GM23338 (cell line): ENCODE results near the gene COX7A2.

Experiments used
- ETS1 ChIP-seq: IDR thresholded peaks from 2 replicates; pipeline ENCODE4 v1.6.1; 2016; ENCODE audit warnings: antibody characterized with exemption
- EZH2 ChIP-seq: fragments of 200-600 bp; sonication (generic); IDR thresholded peaks from one replicate; pipeline ENCODE4 v1.8.0; 2017; ENCODE audit warnings: antibody characterized with exemption, mild to moderate bottlenecking, low read depth; ENCODE audit not compliant: unreplicated experiment
- EZH2phosphoT487 ChIP-seq: fragments of 200-600 bp; sonication (generic); IDR thresholded peaks from one replicate; pipeline ENCODE4 v1.8.1; 2018; ENCODE audit warnings: antibody characterized with exemption; ENCODE audit not compliant: unreplicated experiment
- JUNB ChIP-seq: IDR thresholded peaks from one replicate; pipeline ENCODE4 v1.6.1; 2016; ENCODE audit warnings: antibody characterized with exemption; ENCODE audit not compliant: unreplicated experiment
- POLR2AphosphoS5 ChIP-seq: IDR thresholded peaks from 2 replicates; pipeline ENCODE4 v1.6.1; 2016; ENCODE audit warnings: antibody characterized with exemption, low read depth
- STAT1 ChIP-seq: IDR thresholded peaks from one replicate; pipeline ENCODE4 v1.6.1; 2016; ENCODE audit warnings: antibody characterized with exemption; ENCODE audit not compliant: unreplicated experiment
- ZNF331 ChIP-seq: fragments of 250-450 bp; sonication (Bioruptor Pico); IDR thresholded peaks from 2 replicates; pipeline ENCODE4 v1.5.0; 2020; ENCODE audit warnings: low read depth, mild to moderate bottlenecking, moderate library complexity
- TF ChIP-seq, protein P1 (sequence below), 2 experiments: fragments of 200-600 bp in 1 of 2; sonication (generic) in 1 of 2; conservative IDR thresholded peaks; 2 replicates each; pipeline versions ENCODE4 v1.5.1 to v1.6.1; 2016 to 2017; ENCODE audit warnings: antibody characterized with exemption in 2 of 2, low read depth in 2 of 2, mild to moderate bottlenecking in 2 of 2, moderate library complexity in 1 of 2

GRCh38 chr6:75224303-75224926 lies 19.2 kb downstream of the COX7A2 start:
- no peak for TF ChIP-seq ETS1
- TF ChIP-seq POLR2AphosphoS5 = no peak
- TF ChIP-seq, protein P1, sequence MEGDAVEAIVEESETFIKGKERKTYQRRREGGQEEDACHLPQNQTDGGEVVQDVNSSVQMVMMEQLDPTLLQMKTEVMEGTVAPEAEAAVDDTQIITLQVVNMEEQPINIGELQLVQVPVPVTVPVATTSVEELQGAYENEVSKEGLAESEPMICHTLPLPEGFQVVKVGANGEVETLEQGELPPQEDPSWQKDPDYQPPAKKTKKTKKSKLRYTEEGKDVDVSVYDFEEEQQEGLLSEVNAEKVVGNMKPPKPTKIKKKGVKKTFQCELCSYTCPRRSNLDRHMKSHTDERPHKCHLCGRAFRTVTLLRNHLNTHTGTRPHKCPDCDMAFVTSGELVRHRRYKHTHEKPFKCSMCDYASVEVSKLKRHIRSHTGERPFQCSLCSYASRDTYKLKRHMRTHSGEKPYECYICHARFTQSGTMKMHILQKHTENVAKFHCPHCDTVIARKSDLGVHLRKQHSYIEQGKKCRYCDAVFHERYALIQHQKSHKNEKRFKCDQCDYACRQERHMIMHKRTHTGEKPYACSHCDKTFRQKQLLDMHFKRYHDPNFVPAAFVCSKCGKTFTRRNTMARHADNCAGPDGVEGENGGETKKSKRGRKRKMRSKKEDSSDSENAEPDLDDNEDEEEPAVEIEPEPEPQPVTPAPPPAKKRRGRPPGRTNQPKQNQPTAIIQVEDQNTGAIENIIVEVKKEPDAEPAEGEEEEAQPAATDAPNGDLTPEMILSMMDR (conservative IDR thresholded peaks at IDR 0.05; ENCODE audit: low read depth in 2 of 2) = no peak
- no peak for TF ChIP-seq STAT1
- TF ChIP-seq EZH2 = no peak
- no peak for TF ChIP-seq ZNF331 (CRISPR knock-in tag)
- no peak for TF ChIP-seq JUNB
- no peak for TF ChIP-seq EZH2phosphoT487
